ENCODE data around the gene PRAMEF2. TPM values are rescaled to one million over a fixed set of nuclear protein-coding genes. Genes with fewer than 3 reads are reported as not detected.

PRAMEF2 gene
- 0.09 TPM in 1 of 5 replicates, not detected in the others for total RNA-seq (2022; extraction: Qiagen RNA extraction)

GRCh38 chr1:12856786-12857185 lies at the start of gene PRAMEF2:
Gene PRAMEF2 (plus strand): TSS chr1:12857086. CDS start chr1:12859010, 1,924 bp downstream.

GRCh38 chr1:12831310-12831709 lies 25.6 kb upstream of the PRAMEF2 start, which contains the start of gene PRAMEF11:
Gene PRAMEF11 (minus strand): TSS chr1:12831410. CDS start chr1:12828789, 2,621 bp downstream.

GRCh38 chr1:12848620-12849019 lies 8.3 kb upstream of the PRAMEF2 start, which contains the start of gene HNRNPCL1:
Gene HNRNPCL1 (minus strand): TSS chr1:12848720. CDS start chr1:12848289, 431 bp downstream.

DNA sequence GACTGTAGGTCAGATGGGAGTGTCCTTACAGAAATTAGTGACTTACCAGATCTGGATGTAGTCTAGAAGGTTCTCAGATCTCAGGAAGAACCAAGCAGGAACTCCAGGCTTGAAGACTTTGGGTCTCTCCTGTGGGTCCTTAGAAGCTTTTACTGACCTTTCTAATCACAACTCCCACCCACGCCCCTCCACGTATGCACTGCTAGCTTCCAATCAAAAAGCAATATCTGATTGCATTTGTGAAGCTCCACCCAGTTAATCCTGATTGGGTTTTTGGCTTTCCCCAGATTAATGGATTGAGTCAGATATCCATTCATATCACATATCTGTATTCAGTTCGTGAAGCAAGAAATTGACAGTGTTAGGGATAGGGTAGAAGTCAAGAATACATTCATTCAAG lies 29.2 kb downstream of the PRAMEF2 start, which contains the start of gene PRAMEF4:
PRAMEF4 (minus strand) TSS at position 101 of the 400 bp plus-strand sequence. CDS start 2,807 bp downstream, outside the sequence.

DNA sequence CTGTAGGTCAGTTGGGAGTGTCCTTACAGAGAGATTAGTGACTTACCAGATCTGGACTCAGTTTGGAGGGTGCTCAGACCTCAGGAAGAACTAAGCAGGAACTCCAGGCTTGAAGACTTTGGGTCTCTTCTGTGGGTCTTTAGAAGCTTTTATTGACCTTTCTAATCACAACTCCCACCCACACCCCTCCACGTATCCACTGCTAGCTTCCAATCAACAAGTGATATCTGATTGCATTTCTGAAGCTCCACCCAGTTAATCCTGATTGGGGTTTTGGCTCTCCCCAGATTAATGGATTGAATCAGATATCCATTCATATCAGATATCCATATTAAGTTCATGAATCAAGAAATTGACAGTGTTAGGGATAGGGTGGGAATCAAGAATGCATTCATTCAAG lies 41.3 kb downstream of the PRAMEF2 start, which contains the start of gene PRAMEF10:
PRAMEF10 (minus strand) TSS at position 101 of the 400 bp plus-strand sequence. CDS start 2,423 bp downstream, outside the sequence.

Other genes starting within 250 kb of the PRAMEF2 start
- 40.3 to 55.0 TPM (median 49.1 TPM) in 5 replicates for gene DHRS3, start 238.9 kb upstream of the PRAMEF2 start, total RNA-seq (2022; extraction: Qiagen RNA extraction)
- not detected in 5 replicates for gene AADACL4, start 213.0 kb upstream of the PRAMEF2 start, total RNA-seq (2022; extraction: Qiagen RNA extraction)
- not detected in 5 replicates for gene AADACL3, start 141.0 kb upstream of the PRAMEF2 start, total RNA-seq (2022; extraction: Qiagen RNA extraction)
- gene CFAP107, start 110.9 kb upstream of the PRAMEF2 start, total RNA-seq (2022; extraction: Qiagen RNA extraction) = not detected in 5 replicates
- not detected in 5 replicates for gene PRAMEF12, start 83.3 kb upstream of the PRAMEF2 start, total RNA-seq (2022; extraction: Qiagen RNA extraction)
- not detected in 5 replicates for gene PRAMEF1, start 65.7 kb upstream of the PRAMEF2 start, total RNA-seq (2022; extraction: Qiagen RNA extraction)
- gene PRAMEF11, start 25.7 kb upstream of the PRAMEF2 start, total RNA-seq (2022; extraction: Qiagen RNA extraction) = not detected in 5 replicates
- gene HNRNPCL1, start 8.4 kb upstream of the PRAMEF2 start, total RNA-seq (2022; extraction: Qiagen RNA extraction) = not detected in 5 replicates
- not detected in 5 replicates for gene PRAMEF4, start 29.1 kb downstream of the PRAMEF2 start, total RNA-seq (2022; extraction: Qiagen RNA extraction)
- gene PRAMEF10, start 41.2 kb downstream of the PRAMEF2 start, total RNA-seq (2022; extraction: Qiagen RNA extraction) = not detected in 5 replicates
- not detected in 5 replicates for gene PRAMEF7, start 59.5 kb downstream of the PRAMEF2 start, total RNA-seq (2022; extraction: Qiagen RNA extraction)
- not detected in 5 replicates for gene PRAMEF6, start 90.5 kb downstream of the PRAMEF2 start, total RNA-seq (2022; extraction: Qiagen RNA extraction)
- not detected in 5 replicates for gene PRAMEF27, start 199.5 kb downstream of the PRAMEF2 start, total RNA-seq (2022; extraction: Qiagen RNA extraction)
- not detected in 5 replicates for gene HNRNPCL3, start 203.7 kb downstream of the PRAMEF2 start, total RNA-seq (2022; extraction: Qiagen RNA extraction)
- not detected in 5 replicates for gene PRAMEF25, start 213.7 kb downstream of the PRAMEF2 start, total RNA-seq (2022; extraction: Qiagen RNA extraction)

All from A549 treated with Mapracorat at 1 μM for 4 hours (cell line).